SK-N-SH (cell line): ENCODE data around the gene DOCK6. TPM values are rescaled to one million over a fixed set of nuclear protein-coding genes. Genes with fewer than 3 reads are reported as not detected.

Experiments used
- CTCF ChIA-PET: fragments of 300-600, 350-600 bp; formaldehyde crosslinking; extraction: SDS; loops from one replicate; lab custom pipeline; 2021; lab: Yijun Ruan, JAX
- POLR2A ChIA-PET: fragments of 350-600 bp; sonication (Branson Sonifier 250); formaldehyde crosslinking; extraction: SDS; loops from one replicate; lab custom pipeline; 2020; ENCODE audit warnings: antibody characterized with exemption, inconsistent platforms; lab: Yijun Ruan, JAX
- DNase-seq: peaks from one replicate; pipeline ENCODE4 v3.0.0; 2012
- H2AFZ ChIP-seq: fragments of 200-600 bp; sonication (generic); 2 replicates; pipeline ENCODE4 v1.8.1; 2016; ENCODE audit warnings: antibody characterized with exemption, mild to moderate bottlenecking, low read depth
- H3F3A ChIP-seq: fragments of 200-600 bp; sonication (generic); replicated peaks from 2 replicates; pipeline ENCODE3; 2016; ENCODE audit warnings: antibody characterized with exemption, mild to moderate bottlenecking; ENCODE audit not compliant: insufficient read depth
- H3K27ac ChIP-seq, 2 experiments: fragments of 200-500 bp in 1 of 2; fragments of 200-600 bp in 1 of 2; sonication (Bioruptor generic) in 1 of 2; sonication (generic), shearing (Covaris generic) in 1 of 2; 2 replicates each; pipeline versions ENCODE4 v1.5.1 to v1.6.1; 2014 to 2016; ENCODE audit warnings: low read depth in 2 of 2, inconsistent platforms in 1 of 2, low read length in 1 of 2, mild to moderate bottlenecking in 1 of 2, mixed read lengths in 1 of 2
- H3K27me3 ChIP-seq: fragments of 200-600 bp; sonication (generic), shearing (Covaris generic); 2 replicates; pipeline ENCODE4 v1.6.1; 2016; ENCODE audit warnings: mixed run types; ENCODE audit not compliant: insufficient read depth
- H3K36me3 ChIP-seq, 2 experiments: fragments of 200-500 bp in 1 of 2; fragments of 200-600 bp in 1 of 2; sonication (Bioruptor generic) in 1 of 2; sonication (generic) in 1 of 2; replicated peaks in 1 of 2; 2 replicates each; pipeline versions ENCODE3 to v1.5.1; 2014 to 2016; ENCODE audit warnings: low read length in 1 of 2, mild to moderate bottlenecking in 1 of 2; ENCODE audit not compliant: insufficient read depth in 2 of 2, control insufficient read depth in 1 of 2
- H3K4me1 ChIP-seq, 2 experiments: fragments of 200-500 bp in 1 of 2; fragments of 200-600 bp in 1 of 2; sonication (Bioruptor generic) in 1 of 2; sonication (generic), shearing (Covaris generic) in 1 of 2; 2 replicates each; pipeline versions ENCODE4 v1.5.1 to v1.6.1; 2014 to 2016; ENCODE audit warnings: low read depth in 1 of 2, low read length in 1 of 2, mixed run types in 1 of 2; ENCODE audit not compliant: insufficient read depth in 2 of 2, control insufficient read depth in 1 of 2
- H3K4me2 ChIP-seq: fragments of 200-600 bp; sonication (generic), shearing (Covaris generic); 2 replicates; pipeline ENCODE4 v1.6.1; 2017; ENCODE audit warnings: mixed run types
- H3K4me3 ChIP-seq, 2 experiments: fragments of 200-500 bp in 1 of 2; fragments of 200-600 bp in 1 of 2; sonication (Bioruptor generic) in 1 of 2; sonication (generic), shearing (Covaris generic) in 1 of 2; 2 replicates each; pipeline versions ENCODE4 v1.5.1 to v1.8.1; 2014 to 2016; ENCODE audit warnings: low read depth in 2 of 2, inconsistent platforms in 1 of 2, low read length in 1 of 2, mild to moderate bottlenecking in 1 of 2, mixed read lengths in 1 of 2, moderate library complexity in 1 of 2
- H3K79me2 ChIP-seq: fragments of 200-600 bp; sonication (generic); 2 replicates; pipeline ENCODE4 v1.8.1; 2017; ENCODE audit warnings: mild to moderate bottlenecking; ENCODE audit not compliant: insufficient read depth
- H3K9ac ChIP-seq: fragments of 200-600 bp; sonication (generic); 2 replicates; pipeline ENCODE4 v1.6.1; 2017; ENCODE audit warnings: mixed run types
- H3K9me2 ChIP-seq: fragments of 200-600 bp; sonication (generic); 2 replicates; pipeline ENCODE4 v1.6.1; 2017; ENCODE audit warnings: mixed run types
- H3K9me3 ChIP-seq: fragments of 200-600 bp; sonication (generic); 2 replicates; pipeline ENCODE4 v1.6.1; 2017; ENCODE audit warnings: mixed run types, mild to moderate bottlenecking, moderate library complexity
- H4K20me1 ChIP-seq: fragments of 200-600 bp; sonication (generic); 2 replicates; pipeline ENCODE4 v1.6.1; 2017; ENCODE audit warnings: mild to moderate bottlenecking, mixed run types; ENCODE audit not compliant: insufficient read depth
- CHD2 ChIP-seq: fragments of 150-350 bp; IDR thresholded peaks from 2 replicates; pipeline ENCODE4 v1.6.1; 2018; ENCODE audit warnings: low read length; ENCODE audit not compliant: partially characterized antibody
- EZH2phosphoT487 ChIP-seq: fragments of 200-600 bp; sonication (generic); IDR thresholded peaks from 2 replicates; pipeline ENCODE4 v1.6.1; 2017; ENCODE audit warnings: low read depth, mixed run types, mild to moderate bottlenecking, antibody characterized with exemption, moderate library complexity, borderline replicate concordance
- GATA2 ChIP-seq: sonication (generic); formaldehyde crosslinking; IDR thresholded peaks from 2 replicates; pipeline ENCODE4 v1.5.0; 2020; ENCODE audit warnings: mild to moderate bottlenecking, missing genetic modification reagents
- JUND ChIP-seq: IDR thresholded peaks from 2 replicates; pipeline ENCODE4 v1.4.0; 2012
- NFIC ChIP-seq: IDR thresholded peaks from 2 replicates; pipeline ENCODE4 v1.4.0; 2012; ENCODE audit warnings: borderline replicate concordance
- NRF1 ChIP-seq: IDR thresholded peaks from 2 replicates; pipeline ENCODE4 v1.6.1; 2012; ENCODE audit warnings: low read depth, mild to moderate bottlenecking, low read length
- PBX3 ChIP-seq: IDR thresholded peaks from 2 replicates; pipeline ENCODE4; 2012
- POLR2AphosphoS5 ChIP-seq: IDR thresholded peaks from 2 replicates; pipeline ENCODE4 v1.6.1; 2012; ENCODE audit warnings: low read depth, low read length
- RCOR1 ChIP-seq: fragments of 150-350 bp; IDR thresholded peaks from 2 replicates; pipeline ENCODE4 v1.6.1; 2017; ENCODE audit warnings: antibody characterized with exemption, low read length
- SIN3A ChIP-seq: IDR thresholded peaks from 2 replicates; pipeline ENCODE4 v1.6.1; 2012; ENCODE audit warnings: low read depth, mild to moderate bottlenecking, low read length, moderate library complexity, borderline replicate concordance
- TAF1 ChIP-seq: IDR thresholded peaks from 2 replicates; pipeline ENCODE4 v1.6.1; 2012; ENCODE audit warnings: low read depth, mild to moderate bottlenecking, low read length, moderate library complexity, borderline replicate concordance
- TEAD4 ChIP-seq: IDR thresholded peaks from 2 replicates; pipeline ENCODE4 v1.4.0; 2012; ENCODE audit warnings: mild to moderate bottlenecking, borderline replicate concordance; ENCODE audit not compliant: insufficient read depth
- WGBS: methylation state at CpG from one replicate; pipeline ENCODE4 v1.1.6; 2017; ENCODE audit warnings: low lambda C conversion rate; 5-methylcytosine and 5-hydroxymethylcytosine counted together
- polyA plus RNA-seq, 3 experiments: library from polyadenylated mRNA; depleted of rRNA; stranded (reverse); fragments of >200 nt; gene quantifications; 2 replicates each; pipeline ENCODE4 v1.2.3, GENCODE V29; 2012

DOCK6 gene
- polyA plus RNA-seq, 1 of the 3 experiments (the other 2 are of a cell fraction), result 18.3 TPM

GRCh38 chr19:11165486-11166030 lies 96.8 kb downstream of the DOCK6 start:
- no peaks in the 10 kb centered on the region for H4K20me1 ChIP-seq
- no peaks in the 10 kb centered on the region for H3K9me3 ChIP-seq
- H3K36me3 ChIP-seq, result peaks cover 16 to 49% of the 10 kb centered on the region in 2 experiments
- no peak for TF ChIP-seq NFIC
- TF ChIP-seq TAF1, result no peak
- no peak for TF ChIP-seq POLR2AphosphoS5
- no peak for TF ChIP-seq EZH2phosphoT487
- TF ChIP-seq JUND, result no peak
- TF ChIP-seq, all 33 proteins: peak for 0
- Histone ChIP-seq H3K27me3 (no peaks in the 10 kb centered on the region), H3F3A (peaks cover 28% of the 10 kb centered on the region), H3K9ac (no peak overlapping the region), H3K27ac (no peak overlapping the region), H3K4me3 (no peak overlapping the region), H3K9me2 (no peaks in the 10 kb centered on the region), H3K79me2 (no peaks in the 10 kb centered on the region; the same call in 1 of the 2 replicates), H3K4me1 (peaks cover 0 to 16% of the 10 kb centered on the region in 2 experiments; a peak in 2 of 4 replicates), H2AFZ (no peak overlapping the region), H3K4me2 (no peak overlapping the region)
- ChIA-PET CTCF (no interaction called here), POLR2A (no interaction called here)
- 97% methylated on average over 13 of the region's 13 CpGs for WGBS
- no peak for DNase-seq

- Histone ChIP-seq H3K9me3 (no peaks in the 10 kb centered on the region), H3K9ac (no peak overlapping the region), H4K20me1 (no peaks in the 10 kb centered on the region), H3K79me2 (no peaks in the 10 kb centered on the region; the same call in 1 of the 2 replicates), H3K4me2 (no peak overlapping the region), H3K4me1 (peaks cover 0 to 16% of the 10 kb centered on the region in 2 experiments; a peak in 2 of 4 replicates), H3K27ac (no peak overlapping the region), H2AFZ (no peak overlapping the region), H3K27me3 (no peaks in the 10 kb centered on the region), H3K4me3 (no peak overlapping the region), H3K36me3 (peaks cover 12 to 43% of the 10 kb centered on the region in 2 experiments), H3F3A (peaks cover 26% of the 10 kb centered on the region), H3K9me2 (no peaks in the 10 kb centered on the region)
- ChIA-PET POLR2A (no interaction called here), CTCF (interaction anchor here (0.9 to 2.0 kb wide), 2 partner anchors 23 to 40 kb away, joined by 3 to 4 read pairs; no protein-coding TSS in a partner anchor)
- no peak for TF ChIP-seq PBX3
- no peak for TF ChIP-seq CHD2
- no peak for TF ChIP-seq TEAD4
- TF ChIP-seq POLR2AphosphoS5, result no peak
- no peak for TF ChIP-seq GATA2
- no peak for TF ChIP-seq RCOR1
- TF ChIP-seq SIN3A, result no peak
- no peak for TF ChIP-seq NRF1
- no peak for TF ChIP-seq NFIC
- no peak for DNase-seq
- whole genome bisulfite sequencing, result 87% methylated on average over 17 of the region's 17 CpGs
Observed at GRCh38 chr19:11164879-11165406, 97.4 kb downstream of the DOCK6 start.
